ES-I3 (cell line): ENCODE data around the gene LBHD2.

Experiments
- H3K36me3 ChIP-seq: 2 replicates; pipeline ENCODE4 v1.6.1; 2013; ENCODE audit warnings: mild to moderate bottlenecking, low read length, control low read depth, moderate library complexity; ENCODE audit not compliant: insufficient read depth
- H3K4me1 ChIP-seq: 2 replicates; pipeline ENCODE4 v1.6.1; 2013; ENCODE audit warnings: mild to moderate bottlenecking, control low read depth, low read length; ENCODE audit not compliant: insufficient read depth
- H3K9ac ChIP-seq: 2 replicates; pipeline ENCODE4 v1.6.1; 2013; ENCODE audit warnings: low read depth, mild to moderate bottlenecking, low read length, moderate library complexity
- H3K9me3 ChIP-seq: 2 replicates; pipeline ENCODE4 v1.6.1; 2013; ENCODE audit warnings: mild to moderate bottlenecking, low read length, moderate library complexity; ENCODE audit not compliant: control insufficient read depth, insufficient read depth

The LBHD2 gene

DNA sequence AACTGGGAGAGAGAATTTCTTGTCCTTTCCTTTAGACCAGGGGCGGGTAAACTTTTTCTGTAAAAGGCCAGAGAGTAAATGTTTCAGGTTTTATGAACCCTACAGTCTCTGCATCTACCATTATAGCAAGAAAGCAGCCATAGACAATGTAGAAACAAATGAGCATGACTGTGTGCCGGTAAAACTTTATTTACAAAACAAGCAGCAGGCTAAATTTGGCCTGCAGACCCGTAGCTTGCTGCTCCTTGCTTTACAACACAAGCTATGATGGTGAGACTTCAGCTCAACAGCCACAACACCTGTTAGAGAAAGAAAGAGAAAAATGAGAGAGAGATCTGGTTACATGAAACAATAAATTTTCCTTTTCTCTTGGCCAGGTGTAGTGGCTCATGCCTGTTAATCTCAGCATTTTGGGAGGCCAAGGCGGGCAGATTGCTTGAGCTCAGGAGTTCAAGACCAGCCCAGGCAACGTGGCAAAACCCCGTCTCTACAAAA, 22.5 kb upstream of the LBHD2 start:
- Histone ChIP-seq H3K9ac (no peak overlapping the region), H3K36me3 (no peaks in the 10 kb centered on the region), H3K4me1 (peaks cover 3% of the 10 kb centered on the region; the same call in 1 of the 2 replicates), H3K9me3 (no peaks in the 10 kb centered on the region)

DNA sequence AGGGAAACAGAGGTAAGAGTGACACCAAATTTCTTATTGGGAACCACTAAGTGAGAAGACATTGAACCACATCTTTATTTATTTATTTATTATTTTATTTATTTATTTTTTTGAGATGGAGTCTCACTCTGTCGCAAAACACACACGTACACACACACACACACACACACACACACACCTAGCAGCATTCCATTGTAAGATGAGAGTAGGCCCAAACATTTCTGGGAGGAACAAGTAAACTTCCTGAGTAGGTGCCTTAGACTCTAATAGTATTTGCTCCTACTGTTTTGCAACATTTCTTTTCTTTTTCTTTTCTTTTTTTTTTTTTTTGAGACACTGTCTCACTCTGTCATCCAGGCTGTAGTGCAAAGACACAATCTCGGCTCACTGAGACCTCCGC, 19.6 kb upstream of the LBHD2 start:
- Histone ChIP-seq H3K9me3 (no peaks in the 10 kb centered on the region), H3K36me3 (no peaks in the 10 kb centered on the region), H3K4me1 (peaks cover 3% of the 10 kb centered on the region; the same call in 1 of the 2 replicates), H3K9ac (no peak overlapping the region)

GRCh38 chr14:103064978-103065377, 19.0 kb upstream of the LBHD2 start:
- H3K9ac ChIP-seq, result no peak overlapping the region
- no peaks in the 10 kb centered on the region for H3K36me3 ChIP-seq
- H3K9me3 ChIP-seq, result no peaks in the 10 kb centered on the region
- H3K4me1 ChIP-seq, result peaks cover 3% of the 10 kb centered on the region; the same call in 1 of the 2 replicates

DNA sequence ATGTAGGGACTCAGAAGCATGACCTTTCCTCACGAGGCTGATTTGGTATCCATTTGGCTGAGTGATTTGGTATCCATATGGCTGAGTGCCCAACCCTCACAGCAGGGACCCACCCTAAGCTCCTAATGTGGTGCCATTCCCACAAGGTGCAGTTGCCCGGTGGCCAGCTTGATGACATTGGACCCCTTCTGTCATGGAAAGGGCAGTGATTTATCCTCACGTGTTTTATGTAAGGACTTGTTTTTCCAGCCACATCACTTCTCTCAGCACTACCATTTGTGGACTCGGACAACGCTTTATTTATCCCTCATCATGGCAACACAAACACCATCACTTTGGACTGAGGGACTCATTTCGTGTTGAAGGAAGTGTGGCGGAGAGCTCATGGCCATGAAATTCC, 18.1 kb upstream of the LBHD2 start:
- Histone ChIP-seq H3K9ac (no peak overlapping the region), H3K36me3 (no peaks in the 10 kb centered on the region), H3K9me3 (no peaks in the 10 kb centered on the region), H3K4me1 (peaks cover 3% of the 10 kb centered on the region; the same call in 1 of the 2 replicates)

GRCh38 chr14:103066399-103066798, 17.6 kb upstream of the LBHD2 start:
- H3K4me1 ChIP-seq, result peaks cover 3% of the 10 kb centered on the region; the same call in 1 of the 2 replicates

GRCh38 chr14:103067231-103067954, 16.6 kb upstream of the LBHD2 start:
- Histone ChIP-seq H3K9ac (no peak overlapping the region), H3K36me3 (no peaks in the 10 kb centered on the region), H3K4me1 (peaks cover 3% of the 10 kb centered on the region; the same call in 1 of the 2 replicates), H3K9me3 (no peaks in the 10 kb centered on the region)

More at GRCh38 chr14:103066399-103066798, 17.6 kb upstream of the LBHD2 start:
- H3K36me3 ChIP-seq, result no peaks in the 10 kb centered on the region
- no peaks in the 10 kb centered on the region for H3K9me3 ChIP-seq
- no peak overlapping the region for H3K9ac ChIP-seq

- no peaks in the 10 kb centered on the region for H3K36me3 ChIP-seq
- H3K9ac ChIP-seq, result no peak overlapping the region
- no peaks in the 10 kb centered on the region for H3K9me3 ChIP-seq
- peaks cover 3% of the 10 kb centered on the region; the same call in 1 of the 2 replicates for H3K4me1 ChIP-seq
Observed at GRCh38 chr14:103068351-103069073, 15.5 kb upstream of the LBHD2 start.

DNA sequence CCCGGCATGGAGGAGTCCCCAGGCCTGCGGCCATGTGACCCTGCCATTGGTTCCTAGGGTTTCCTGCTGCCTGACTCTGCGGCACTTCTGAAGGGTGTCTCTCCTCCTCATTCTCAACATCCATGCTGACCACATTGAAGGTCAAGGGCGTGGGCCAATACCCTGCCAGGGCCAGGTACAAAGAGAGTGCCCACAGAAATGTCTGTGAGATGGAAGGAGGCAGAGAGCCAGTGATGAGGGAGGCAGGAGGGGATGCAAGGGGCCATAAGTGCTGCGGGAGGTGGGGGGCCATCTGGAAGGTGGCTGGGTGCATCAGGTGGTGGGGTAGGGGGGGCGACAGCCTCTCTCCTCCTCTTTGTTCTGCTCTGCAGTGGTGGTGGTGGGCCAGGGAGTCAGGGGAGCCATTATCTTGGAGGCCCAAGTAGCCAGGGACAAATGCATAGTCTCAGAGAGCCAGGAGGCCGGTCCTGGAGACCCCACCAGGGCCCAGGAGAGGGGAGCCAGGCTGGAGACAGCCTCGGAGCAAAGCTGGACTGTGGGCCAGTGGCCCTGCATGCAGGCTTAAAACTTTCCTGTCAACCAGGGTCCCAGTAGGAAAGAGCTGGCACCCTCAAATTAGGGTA, 13.6 kb upstream of the LBHD2 start:
- Histone ChIP-seq H3K9ac (no peak overlapping the region), H3K36me3 (no peaks in the 10 kb centered on the region), H3K9me3 (no peaks in the 10 kb centered on the region), H3K4me1 (peaks cover 3% of the 10 kb centered on the region; the same call in 1 of the 2 replicates)

GRCh38 chr14:103070971-103071542, 13.0 kb upstream of the LBHD2 start:
- Histone ChIP-seq H3K9ac (no peak overlapping the region), H3K9me3 (no peaks in the 10 kb centered on the region), H3K4me1 (peaks cover under 1% of the 10 kb centered on the region; the same call in 1 of the 2 replicates), H3K36me3 (no peaks in the 10 kb centered on the region)

DNA sequence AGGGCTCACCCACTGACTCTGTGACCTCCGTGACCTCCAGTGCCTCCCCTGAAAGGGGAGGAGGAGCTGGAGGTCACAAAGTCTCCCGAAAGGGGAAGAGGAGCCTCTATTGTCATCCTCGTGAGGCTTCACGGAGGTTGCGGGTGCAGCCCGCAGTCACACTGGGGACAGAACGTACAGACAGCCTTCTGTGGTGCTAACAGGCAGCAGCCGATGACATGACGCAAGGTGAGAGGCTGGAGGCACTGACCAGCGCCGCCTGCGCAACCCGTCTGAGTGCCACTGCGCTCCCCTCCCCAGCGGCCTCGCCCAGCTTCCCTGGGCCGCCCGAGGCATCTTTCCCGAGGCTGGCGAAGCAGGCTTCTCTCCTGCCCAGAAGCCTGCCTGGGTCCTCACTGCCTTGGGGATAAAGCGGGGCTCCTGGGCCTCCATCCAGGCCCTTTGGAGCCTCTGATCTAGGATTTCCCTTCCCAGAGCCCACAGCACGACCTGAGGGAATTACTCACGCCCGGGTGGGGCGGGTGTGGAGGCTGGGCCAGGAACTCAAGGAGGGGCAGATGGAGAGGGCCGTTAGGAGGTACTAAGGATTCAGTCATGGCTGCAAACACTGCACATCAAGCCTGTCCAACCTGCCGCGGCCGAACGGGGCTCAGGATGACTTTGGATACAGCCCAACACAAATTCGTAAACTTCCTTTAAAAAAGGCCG, 12.3 kb upstream of the LBHD2 start:
- Histone ChIP-seq H3K9ac (no peak overlapping the region), H3K9me3 (no peaks in the 10 kb centered on the region), H3K4me1 (no peaks in the 10 kb centered on the region), H3K36me3 (no peaks in the 10 kb centered on the region)

GRCh38 chr14:103072595-103073366, 11.2 kb upstream of the LBHD2 start:
- Histone ChIP-seq H3K4me1 (no peaks in the 10 kb centered on the region), H3K9me3 (no peaks in the 10 kb centered on the region), H3K9ac (no peak overlapping the region)

DNA sequence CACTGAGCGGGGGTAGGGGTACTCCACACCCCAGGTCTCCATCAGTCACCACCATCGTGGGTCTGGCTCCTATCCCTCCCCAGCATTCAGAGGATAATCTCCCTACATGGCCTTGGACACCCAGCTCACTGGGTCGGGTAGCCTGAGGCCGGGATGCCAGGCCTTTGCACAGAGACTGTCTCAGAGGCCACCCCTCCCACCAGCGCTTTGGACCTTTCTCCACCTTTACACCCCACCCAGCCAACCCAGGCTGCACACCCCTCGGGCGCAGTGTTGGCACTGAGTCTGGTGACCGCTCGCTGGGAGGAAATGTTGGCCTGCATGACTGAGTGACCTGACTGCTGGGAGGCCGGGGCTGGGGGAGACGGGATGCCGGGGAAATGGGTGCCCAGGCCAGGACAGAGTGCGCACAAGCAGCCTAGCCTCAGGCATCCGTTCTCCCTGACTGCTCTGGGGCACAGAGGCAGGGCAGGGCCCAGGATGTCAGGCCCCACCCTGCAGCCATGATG, 10.6 kb upstream of the LBHD2 start:
- H3K36me3 ChIP-seq, result no peaks in the 10 kb centered on the region
- H3K9ac ChIP-seq, result no peak overlapping the region
- H3K9me3 ChIP-seq, result no peaks in the 10 kb centered on the region
- no peaks in the 10 kb centered on the region for H3K4me1 ChIP-seq

More at GRCh38 chr14:103072595-103073366, 11.2 kb upstream of the LBHD2 start:
- no peaks in the 10 kb centered on the region for H3K36me3 ChIP-seq
